ENCODE measurements around the gene CALML5.

The CALML5 gene

GRCh38 chr10:5499493-5500140 lies at the start of gene CALML5:
Gene CALML5 (minus strand): TSS chr10:5499570. CDS start chr10:5499438, 132 bp downstream.
- DNase-seq (ENCODE audit: low spot score) = no peak

GRCh38 chr10:5547931-5548660 lies 48.7 kb upstream of the CALML5 start:
- peak; percentile 80 for DNase-seq (ENCODE audit: low spot score)

- no peak for DNase-seq (ENCODE audit: low spot score)
These were observed 48.2 kb upstream of the CALML5 start for GRCh38 chr10:5547681-5547930.

- DNase-seq (ENCODE audit: low spot score) = peak; percentile 89
These were observed 47.7 kb upstream of the CALML5 start for GRCh38 chr10:5546891-5547680.

- peak; percentile 81 for DNase-seq (ENCODE audit: low spot score)
These were observed 46.7 kb upstream of the CALML5 start for GRCh38 chr10:5545778-5546710.

- DNase-seq (ENCODE audit: low spot score) = no peak
These were observed 46.0 kb upstream of the CALML5 start for GRCh38 chr10:5545426-5545777.

GRCh38 chr10:5545011-5545410 lies 45.6 kb upstream of the CALML5 start:
- no peak for DNase-seq (ENCODE audit: low spot score)

GRCh38 chr10:5544216-5544805 lies 44.9 kb upstream of the CALML5 start:
- DNase-seq (ENCODE audit: low spot score) = no peak

GRCh38 chr10:5543623-5544022 lies 44.3 kb upstream of the CALML5 start:
- DNase-seq (ENCODE audit: low spot score) = no peak

GRCh38 chr10:5542100-5542499 lies 42.7 kb upstream of the CALML5 start:
- DNase-seq (ENCODE audit: low spot score) = no peak

GRCh38 chr10:5540891-5541290 lies 41.5 kb upstream of the CALML5 start:
- no peak for DNase-seq (ENCODE audit: low spot score)

- DNase-seq (ENCODE audit: low spot score) = no peak
These were observed 40.7 kb upstream of the CALML5 start for GRCh38 chr10:5540080-5540479.

- no peak for DNase-seq (ENCODE audit: low spot score)
These were observed 39.7 kb upstream of the CALML5 start for GRCh38 chr10:5538892-5539651.

GRCh38 chr10:5538446-5538845 lies 39.1 kb upstream of the CALML5 start:
- no peak for DNase-seq (ENCODE audit: low spot score)

- DNase-seq (ENCODE audit: low spot score) = no peak
These were observed 38.3 kb upstream of the CALML5 start for GRCh38 chr10:5537684-5538083.

- DNase-seq (ENCODE audit: low spot score) = no peak
These were observed 37.2 kb upstream of the CALML5 start for GRCh38 chr10:5536486-5537081.

GRCh38 chr10:5534880-5535856 lies 35.8 kb upstream of the CALML5 start:
- no peak for DNase-seq (ENCODE audit: low spot score)

GRCh38 chr10:5534051-5534821 lies 34.9 kb upstream of the CALML5 start:
- DNase-seq (ENCODE audit: low spot score) = no peak
